Kidney tubule cell (primary cell): ENCODE measurements around the gene IFIT1B.
"Not testable (repeated sequence)": the region's sequence is repeated elsewhere in the genome, so short reads cannot be mapped to it uniquely, and the experiment has no call there.

Experiments used
- DNase-seq: peaks from one replicate; pipeline ENCODE4 v3.0.0-alpha.2; 2018; ENCODE audit warnings: low spot score

IFIT1B gene

DNA sequence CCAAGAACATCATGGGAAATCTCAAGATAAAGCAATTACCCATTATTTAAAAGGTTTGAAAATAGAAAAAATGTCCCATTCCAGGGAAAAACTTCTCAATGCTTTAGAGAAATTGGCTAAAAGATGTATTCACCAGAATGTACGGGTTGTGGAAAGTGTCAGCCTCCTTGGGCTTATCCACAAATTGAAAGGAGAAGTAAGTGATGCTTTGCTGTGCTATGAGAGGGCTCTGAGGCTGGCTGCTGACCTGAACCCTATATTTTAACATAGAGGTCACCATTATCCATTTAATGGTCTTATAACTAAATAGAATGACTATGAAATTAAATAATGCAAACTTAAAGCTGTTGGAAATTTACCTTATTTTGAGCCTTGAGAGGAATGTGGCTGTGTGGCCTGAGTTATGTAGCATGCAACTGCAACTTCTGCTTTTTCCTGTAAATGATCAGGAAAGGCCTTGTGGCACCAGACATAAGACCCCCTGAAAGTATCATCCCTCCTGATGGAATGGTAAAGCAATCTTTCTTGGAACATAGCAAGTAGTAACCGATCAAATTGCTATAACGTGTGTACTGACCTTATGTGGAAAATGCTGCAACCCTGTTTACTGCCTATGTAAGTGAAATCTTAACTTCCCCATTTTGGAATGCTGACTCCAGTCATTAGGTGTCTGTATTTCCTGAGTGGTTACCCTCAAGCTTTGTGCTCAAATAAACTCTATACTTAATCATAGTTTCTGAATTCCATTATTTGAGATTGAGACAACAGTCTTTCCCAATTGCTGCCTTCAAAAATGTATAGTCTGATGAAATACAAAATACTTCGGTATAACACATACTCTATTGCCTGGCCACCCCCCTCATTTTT lies 6.9 kb downstream of the IFIT1B start:
- DNase-seq, result no peak

DNA sequence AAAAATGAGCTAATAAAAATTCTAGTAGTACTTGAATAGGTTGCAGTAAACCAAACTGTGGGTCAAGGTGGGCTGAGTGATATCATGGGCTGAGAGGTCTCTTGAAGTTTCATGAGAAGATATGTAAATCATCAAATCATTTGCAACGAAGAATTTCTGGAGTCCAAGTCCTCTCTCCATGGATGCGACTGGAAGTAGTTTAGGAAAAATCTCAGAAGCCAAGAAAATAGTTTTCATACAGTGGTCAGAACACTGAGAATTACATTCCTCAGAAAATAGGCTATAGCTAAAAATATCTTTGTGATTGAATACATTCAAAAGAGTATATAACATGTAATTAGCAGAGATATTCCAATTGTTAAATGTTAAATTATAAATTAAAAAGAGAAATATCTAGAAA lies 10.9 kb downstream of the IFIT1B start:
- DNase-seq, result no peak

- DNase-seq, result peak; percentile 49
Observed at GRCh38 chr10:89389254-89389653, 11.4 kb downstream of the IFIT1B start.

DNA sequence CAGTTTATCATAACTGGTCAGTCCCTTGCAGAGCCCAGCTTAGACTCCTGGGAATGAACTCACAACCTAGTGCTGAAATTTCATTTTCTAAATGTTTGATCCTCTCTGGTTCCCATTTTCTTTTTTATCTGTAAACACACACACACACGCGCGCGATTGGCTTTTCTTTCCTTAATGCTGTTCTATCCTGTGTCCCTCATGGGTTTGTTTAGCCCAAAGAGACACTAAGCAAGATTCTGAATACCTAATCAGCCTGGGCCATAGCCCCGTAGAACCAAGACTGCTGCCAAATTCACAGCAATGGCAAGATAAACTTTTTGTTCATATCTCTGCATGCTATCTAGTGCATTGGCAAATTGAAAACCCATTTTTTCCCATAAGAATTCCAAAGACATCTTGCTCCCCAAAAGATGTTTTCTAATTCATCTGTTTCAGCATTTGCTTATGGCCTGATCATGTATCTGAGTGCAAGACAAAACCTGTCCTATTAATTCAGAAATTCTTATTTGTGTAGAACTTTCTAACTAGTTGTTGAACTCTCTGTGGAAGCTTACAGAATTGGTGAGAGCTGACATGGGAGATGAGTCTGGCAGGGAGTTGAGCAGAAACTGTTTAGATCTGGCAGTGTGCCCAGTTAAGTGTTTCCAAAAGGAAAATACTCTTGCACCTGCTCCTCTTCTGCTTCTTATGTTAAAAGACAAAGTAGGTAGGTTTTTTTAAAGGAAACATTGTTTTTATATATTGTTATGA lies 12.8 kb downstream of the IFIT1B start:
- no peak for DNase-seq

GRCh38 chr10:89391226-89391576 lies 13.3 kb downstream of the IFIT1B start:
- DNase-seq, result not testable (repeated sequence)

GRCh38 chr10:89391907-89392756 lies 14.3 kb downstream of the IFIT1B start, which contains the start of gene IFIT1:
Gene IFIT1 (plus strand): TSS chr10:89392623. CDS start chr10:89392713, 90 bp downstream.
- peak; percentile 89 for DNase-seq

GRCh38 chr10:89392974-89393373 lies 15.1 kb downstream of the IFIT1B start:
- DNase-seq, result peak; percentile 64

DNA sequence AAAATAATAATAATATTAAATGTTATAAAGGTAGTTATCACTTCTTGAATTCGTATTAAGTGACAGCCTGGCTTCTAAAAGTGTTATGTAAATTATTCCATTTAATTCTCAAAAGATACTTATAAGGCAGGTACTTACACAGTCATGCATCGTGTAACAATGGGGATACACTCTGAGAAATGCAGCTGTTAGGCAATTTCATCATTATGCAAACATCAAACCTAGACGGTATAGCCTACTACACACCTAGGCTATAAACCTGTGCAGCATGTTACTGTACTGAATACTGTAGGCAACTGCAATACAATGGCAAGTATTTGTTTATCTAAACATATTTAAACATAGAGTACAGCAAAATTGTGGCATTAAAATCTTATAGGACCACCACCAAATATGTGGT lies 16.0 kb downstream of the IFIT1B start:
- DNase-seq, result no peak

GRCh38 chr10:89395141-89395540 lies 17.3 kb downstream of the IFIT1B start:
- DNase-seq, result no peak

GRCh38 chr10:89398003-89398749 lies 20.3 kb downstream of the IFIT1B start:
- no peak for DNase-seq

GRCh38 chr10:89399956-89400355 lies 22.1 kb downstream of the IFIT1B start:
- DNase-seq, result no peak

DNA sequence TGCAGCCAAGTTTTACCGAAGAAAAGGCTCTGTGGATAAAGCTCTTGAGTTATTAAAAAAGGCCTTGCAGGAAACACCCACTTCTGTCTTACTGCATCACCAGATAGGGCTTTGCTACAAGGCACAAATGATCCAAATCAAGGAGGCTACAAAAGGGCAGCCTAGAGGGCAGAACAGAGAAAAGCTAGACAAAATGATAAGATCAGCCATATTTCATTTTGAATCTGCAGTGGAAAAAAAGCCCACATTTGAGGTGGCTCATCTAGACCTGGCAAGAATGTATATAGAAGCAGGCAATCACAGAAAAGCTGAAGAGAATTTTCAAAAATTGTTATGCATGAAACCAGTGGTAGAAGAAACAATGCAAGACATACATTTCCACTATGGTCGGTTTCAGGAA lies 25.2 kb downstream of the IFIT1B start:
- no peak for DNase-seq

- DNase-seq, result peak; percentile 79
Observed at GRCh38 chr10:89404104-89405047, 26.5 kb downstream of the IFIT1B start.

- DNase-seq, result not testable (repeated sequence)
Observed at GRCh38 chr10:89406178-89406577, 28.3 kb downstream of the IFIT1B start.

DNA sequence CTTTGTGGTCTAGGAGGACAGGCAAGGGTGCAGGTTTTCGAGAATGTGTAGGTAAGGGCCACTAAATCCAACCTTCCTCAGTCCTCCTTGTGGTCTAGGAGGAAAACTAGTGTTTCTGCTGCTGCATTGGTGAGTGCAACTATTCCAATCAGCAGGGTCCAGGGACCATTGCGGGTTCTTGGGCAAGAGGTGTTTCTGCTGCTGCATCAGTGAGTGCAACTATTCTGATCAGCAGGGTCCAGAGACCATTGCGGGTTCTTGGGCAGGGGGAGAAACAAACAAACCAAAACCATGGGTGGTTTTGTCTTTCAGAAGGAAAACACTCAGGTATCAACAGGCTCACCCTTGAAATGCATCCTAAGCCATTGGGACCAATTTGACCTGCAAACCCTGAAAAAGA lies 29.9 kb downstream of the IFIT1B start:
- not testable (repeated sequence) for DNase-seq

DNA sequence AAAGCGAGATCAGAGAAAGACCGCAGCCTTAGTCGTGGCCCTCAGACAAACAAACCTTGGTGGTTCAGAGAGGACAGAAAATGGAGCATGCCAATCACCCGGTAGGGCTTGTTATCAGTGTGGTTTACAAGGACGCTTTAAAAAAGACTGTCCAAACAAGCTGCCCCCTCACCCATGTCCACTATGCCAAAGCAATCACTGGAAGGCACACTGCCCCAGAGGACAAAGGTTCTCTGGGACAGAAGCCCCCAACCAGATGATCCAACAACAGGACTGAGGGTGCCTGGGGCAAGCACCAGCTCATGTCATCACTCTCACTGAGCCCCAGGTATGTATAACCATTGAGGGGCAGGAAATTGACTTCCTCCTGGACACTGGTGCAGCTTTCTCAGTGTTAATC lies 31.4 kb downstream of the IFIT1B start:
- not testable (repeated sequence) for DNase-seq

DNA sequence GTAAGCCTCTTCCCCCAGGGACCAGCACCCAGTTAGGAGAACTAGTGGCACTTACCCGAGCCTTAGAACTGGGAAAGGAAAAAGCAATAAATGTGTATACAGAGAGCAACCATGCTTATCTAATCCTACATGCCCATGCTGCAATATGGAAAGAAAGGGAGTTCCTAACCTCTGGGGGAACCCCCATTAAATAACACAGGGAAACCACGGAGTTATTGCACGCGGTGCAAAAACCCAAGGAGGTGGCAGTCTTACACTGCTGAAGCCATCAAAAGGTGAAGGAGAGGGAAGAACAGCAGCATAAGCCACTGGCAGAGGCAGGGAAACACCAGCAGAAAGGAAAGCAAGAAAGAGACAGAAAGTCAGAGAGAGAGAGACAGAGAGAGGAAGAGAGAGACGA lies 32.7 kb downstream of the IFIT1B start:
- not testable (repeated sequence) for DNase-seq

GRCh38 chr10:89411135-89411534 lies 33.3 kb downstream of the IFIT1B start:
- not testable (repeated sequence) for DNase-seq

GRCh38 chr10:89412276-89412675 lies 34.4 kb downstream of the IFIT1B start:
- not testable (repeated sequence) for DNase-seq

DNA sequence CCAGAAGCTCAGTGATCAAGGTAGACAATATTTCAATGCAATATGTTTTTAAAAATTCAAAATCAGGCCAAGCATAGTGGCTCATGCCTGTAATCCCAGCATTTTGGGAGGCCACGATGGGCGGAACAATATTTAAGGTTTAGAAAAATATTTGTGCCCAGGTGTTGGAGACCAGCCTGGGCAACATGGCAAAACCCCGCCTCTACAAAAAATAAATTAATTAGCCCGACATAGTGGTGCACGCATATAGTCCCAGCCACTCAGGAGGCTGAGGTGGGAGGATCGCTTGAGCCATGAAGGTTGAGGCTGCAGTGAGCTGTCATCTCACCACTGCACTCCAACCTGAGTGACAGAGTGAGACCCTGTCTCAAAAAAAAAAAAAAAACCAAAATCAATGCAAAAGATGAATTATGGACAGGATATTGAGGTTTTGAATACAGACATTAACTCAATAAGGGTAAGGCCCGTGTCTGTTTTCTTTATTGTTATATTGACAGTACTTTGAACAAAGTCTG lies 35.6 kb downstream of the IFIT1B start:
- DNase-seq, result no peak
